GM13976 (cell line): ENCODE data around the gene PIAS2.

Source experiments
- DNase-seq: peaks from one replicate; pipeline ENCODE4 v3.0.0; 2012; ENCODE audit warnings: low spot score
- in situ Hi-C: fragments of 300-500 bp; cut with MboI; formaldehyde crosslinking; loops from one replicate; pipeline ENCODE4 v1.12.0; 2022; ENCODE audit warnings: low sequenced_read_pairs, mixed read lengths, inconsistent platforms; ENCODE audit not compliant: unreplicated experiment
- TF ChIP-seq, protein P1 (sequence below): IDR thresholded peaks from 2 replicates; pipeline ENCODE4 v1.5.1; 2012; ENCODE audit warnings: borderline replicate concordance, mild to moderate bottlenecking; ENCODE audit not compliant: insufficient read depth; ENCODE audit errors: extremely low read depth, missing control alignments, control extremely low read depth

Gene PIAS2

DNA sequence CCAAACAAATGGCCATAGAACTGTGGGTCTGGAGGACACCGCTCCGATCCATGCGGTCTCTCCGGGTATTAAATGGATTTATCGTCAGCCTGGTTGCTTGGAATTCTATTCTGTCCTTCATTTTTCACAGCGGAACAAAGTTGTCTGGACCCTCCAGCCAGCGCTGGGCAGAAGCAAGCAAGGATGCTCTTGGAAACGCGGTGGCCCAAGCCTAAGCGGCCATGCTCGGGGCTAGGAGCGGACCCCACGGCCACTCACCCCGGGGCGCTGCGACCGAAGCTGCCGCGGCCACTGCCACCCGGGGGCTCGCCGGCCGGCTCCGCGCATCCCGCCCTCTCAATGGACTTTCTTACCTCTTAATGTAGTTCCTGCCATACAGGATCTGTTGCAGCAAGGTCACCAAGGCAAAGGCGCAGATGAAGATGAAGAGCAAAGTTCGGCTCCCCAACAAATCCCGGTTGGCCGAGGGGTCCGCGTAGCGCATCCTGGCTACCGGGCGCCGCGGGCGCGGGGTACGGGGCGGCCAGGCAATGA, 161.2 kb downstream of the PIAS2 start:
- in situ Hi-C loops: no loop called here
- peak; percentile 36 for DNase-seq
- TF ChIP-seq, protein P1, sequence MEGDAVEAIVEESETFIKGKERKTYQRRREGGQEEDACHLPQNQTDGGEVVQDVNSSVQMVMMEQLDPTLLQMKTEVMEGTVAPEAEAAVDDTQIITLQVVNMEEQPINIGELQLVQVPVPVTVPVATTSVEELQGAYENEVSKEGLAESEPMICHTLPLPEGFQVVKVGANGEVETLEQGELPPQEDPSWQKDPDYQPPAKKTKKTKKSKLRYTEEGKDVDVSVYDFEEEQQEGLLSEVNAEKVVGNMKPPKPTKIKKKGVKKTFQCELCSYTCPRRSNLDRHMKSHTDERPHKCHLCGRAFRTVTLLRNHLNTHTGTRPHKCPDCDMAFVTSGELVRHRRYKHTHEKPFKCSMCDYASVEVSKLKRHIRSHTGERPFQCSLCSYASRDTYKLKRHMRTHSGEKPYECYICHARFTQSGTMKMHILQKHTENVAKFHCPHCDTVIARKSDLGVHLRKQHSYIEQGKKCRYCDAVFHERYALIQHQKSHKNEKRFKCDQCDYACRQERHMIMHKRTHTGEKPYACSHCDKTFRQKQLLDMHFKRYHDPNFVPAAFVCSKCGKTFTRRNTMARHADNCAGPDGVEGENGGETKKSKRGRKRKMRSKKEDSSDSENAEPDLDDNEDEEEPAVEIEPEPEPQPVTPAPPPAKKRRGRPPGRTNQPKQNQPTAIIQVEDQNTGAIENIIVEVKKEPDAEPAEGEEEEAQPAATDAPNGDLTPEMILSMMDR: no peak

DNA sequence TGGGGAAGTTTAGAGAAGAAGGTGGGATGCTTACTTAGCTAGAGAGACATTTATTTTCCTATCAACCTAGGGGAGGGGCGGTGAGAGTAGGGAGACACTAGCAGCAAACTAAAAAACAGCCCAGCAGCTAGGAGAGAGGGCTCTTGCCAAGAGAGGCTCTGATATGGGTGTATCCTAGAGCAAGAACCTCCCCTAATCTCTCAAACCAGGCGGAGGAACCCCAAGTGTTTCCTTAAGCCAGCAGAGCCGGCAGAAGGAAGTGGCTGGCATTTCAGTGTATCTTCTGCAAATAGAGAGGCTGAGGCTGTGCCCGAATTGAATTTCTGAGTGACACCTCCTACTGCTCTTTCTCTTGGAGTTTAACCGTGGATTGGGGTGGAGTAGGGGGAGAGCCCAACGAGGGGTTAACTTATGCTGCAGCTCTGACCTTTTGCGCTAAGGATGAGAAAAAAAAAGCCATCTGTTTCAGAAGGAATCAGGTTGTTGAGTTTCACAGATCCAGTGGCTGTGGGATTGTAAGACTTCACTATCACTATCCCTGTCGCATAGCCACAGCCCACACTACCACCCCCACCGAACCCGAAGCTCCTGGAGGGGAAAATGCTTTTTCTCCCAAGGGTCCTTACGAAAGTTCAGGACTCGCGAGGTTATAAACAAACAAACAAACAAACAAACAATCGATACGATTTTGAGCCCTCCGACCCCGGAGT, 161.8 kb downstream of the PIAS2 start:
- TF ChIP-seq, protein P1: no peak
- in situ Hi-C loops: no loop called here
- DNase-seq: no peak

GRCh38 chr18:46754661-46755292, 162.5 kb downstream of the PIAS2 start:
- TF ChIP-seq, protein P1: no peak
- in situ Hi-C loops: no loop called here

GRCh38 chr18:46754188-46754587, 163.1 kb downstream of the PIAS2 start:
- peak; percentile 57 for DNase-seq
- TF ChIP-seq, protein P1: no peak

More at GRCh38 chr18:46754661-46755292, 162.5 kb downstream of the PIAS2 start:
- no peak for DNase-seq

More at GRCh38 chr18:46754188-46754587, 163.1 kb downstream of the PIAS2 start:
- in situ Hi-C loops: no loop called here
